ENCODE measurements around the gene CYB561D2. TPM values are rescaled to one million over a fixed set of nuclear protein-coding genes. Genes with fewer than 3 reads are reported as not detected.
A peak's percentile ranks its signal among the peaks of the same experiment; 100 is the strongest.

Gene CYB561D2
- polyA plus RNA-seq, 4 donors: 25.8 to 39.1 (median 30.9) TPM

DNA sequence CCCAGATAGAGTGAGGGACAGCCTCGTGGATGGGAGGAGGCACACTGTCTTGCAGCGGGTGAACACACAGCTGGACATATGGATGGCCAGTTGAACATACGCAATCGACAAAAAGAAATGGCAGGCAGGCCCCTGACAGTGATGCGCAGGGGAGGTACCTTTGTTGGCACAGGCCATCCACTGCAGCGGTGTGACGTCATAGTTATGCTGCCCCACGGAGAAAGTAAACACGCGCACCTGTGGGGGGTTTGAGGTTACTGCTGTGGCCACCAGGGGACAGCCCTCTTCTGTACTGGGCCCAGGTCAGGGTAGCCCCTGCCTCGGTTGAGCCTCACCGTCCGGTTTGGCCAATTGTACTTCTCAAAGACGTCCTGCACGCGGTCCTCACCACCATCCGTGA is 28.1 kb downstream of the CYB561D2 start:
- H3K9me3 ChIP-seq (ENCODE audit: control insufficient read depth in 2 of 2, insufficient read depth in 1 of 2, low read depth in 1 of 2, low read length in 1 of 2): no peaks in the 10 kb centered on the region
- H3K27ac ChIP-seq (ENCODE audit: low read depth in 1 of 3, low read length in 2 of 3): no peak overlapping the region
- H3K36me3 ChIP-seq (ENCODE audit: control insufficient read depth in 3 of 3, insufficient read depth in 2 of 3, low read depth in 1 of 3, low read length in 3 of 3): peaks cover 0 to 3% (median 0%) of the 10 kb centered on the region in 3 donors
- DNase-seq (no peak), FAIRE-seq (no peak)
- no peak overlapping the region for H3K4me3 ChIP-seq (ENCODE audit: low read depth in 1 of 3, low read length in 3 of 3)
- 89 to 93% (median 90%) methylated on average over 17 of the region's 17 CpGs for WGBS, 3 donors
- no peaks in the 10 kb centered on the region for H3K4me1 ChIP-seq (ENCODE audit: control insufficient read depth in 3 of 3, insufficient read depth in 2 of 3, low read depth in 1 of 3, low read length in 2 of 3)
- peaks cover 0 to 3% (median 0%) of the 10 kb centered on the region in 3 donors for H3K27me3 ChIP-seq (ENCODE audit: control insufficient read depth in 3 of 3, insufficient read depth in 3 of 3, low read length in 3 of 3)

DNA sequence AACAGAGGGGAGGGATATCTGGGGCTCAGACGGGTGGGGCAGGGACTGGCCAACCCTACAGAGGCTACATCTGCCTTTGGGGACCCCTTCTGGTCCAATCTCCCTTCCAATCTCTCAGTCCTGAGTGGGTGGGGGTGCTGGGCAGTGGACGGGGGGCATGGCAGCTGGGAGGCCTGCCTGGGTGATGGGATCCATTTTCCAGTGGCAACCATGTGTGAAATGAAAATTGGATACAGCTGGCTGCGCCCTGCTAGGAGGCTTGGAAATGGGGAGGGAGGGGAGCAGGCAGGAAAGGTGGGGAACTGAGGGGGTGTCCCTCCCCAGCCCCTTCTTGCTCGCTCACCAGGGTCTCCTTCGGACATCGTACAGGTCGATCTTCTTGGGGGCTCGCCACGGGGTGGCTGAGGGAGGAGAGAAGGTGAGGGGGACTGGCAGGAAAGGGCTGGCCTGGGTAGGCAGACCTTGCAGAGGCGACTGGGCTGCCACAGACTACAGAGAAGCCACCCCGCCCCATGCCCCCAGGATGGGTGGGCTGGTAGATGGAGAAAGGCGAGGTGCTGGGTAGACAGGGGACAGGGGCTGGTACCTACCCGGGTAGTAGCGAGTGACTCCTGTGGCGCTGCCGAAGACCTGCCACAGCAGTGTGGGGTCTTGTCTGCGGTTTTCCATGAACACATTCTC is 29.9 kb downstream of the CYB561D2 start:
- Histone ChIP-seq H3K4me3 (ENCODE audit: low read depth in 1 of 3, low read length in 3 of 3) (no peak overlapping the region), H3K4me1 (ENCODE audit: control insufficient read depth in 3 of 3, insufficient read depth in 2 of 3, low read depth in 1 of 3, low read length in 2 of 3) (no peaks in the 10 kb centered on the region), H3K9me3 (ENCODE audit: control insufficient read depth in 2 of 2, insufficient read depth in 1 of 2, low read depth in 1 of 2, low read length in 1 of 2) (no peaks in the 10 kb centered on the region), H3K36me3 (ENCODE audit: control insufficient read depth in 3 of 3, insufficient read depth in 2 of 3, low read depth in 1 of 3, low read length in 3 of 3) (peaks cover 0 to 3% (median 0%) of the 10 kb centered on the region in 3 donors), H3K27ac (ENCODE audit: low read depth in 1 of 3, low read length in 2 of 3) (no peak overlapping the region), H3K27me3 (ENCODE audit: control insufficient read depth in 3 of 3, insufficient read depth in 3 of 3, low read length in 3 of 3) (no peaks in the 10 kb centered on the region)
- WGBS, 3 donors: 86 to 90% (median 88%) methylated on average over 12 to 17 of the region's 17 CpGs
- DNase-seq (no peak), FAIRE-seq (no peak)

DNA sequence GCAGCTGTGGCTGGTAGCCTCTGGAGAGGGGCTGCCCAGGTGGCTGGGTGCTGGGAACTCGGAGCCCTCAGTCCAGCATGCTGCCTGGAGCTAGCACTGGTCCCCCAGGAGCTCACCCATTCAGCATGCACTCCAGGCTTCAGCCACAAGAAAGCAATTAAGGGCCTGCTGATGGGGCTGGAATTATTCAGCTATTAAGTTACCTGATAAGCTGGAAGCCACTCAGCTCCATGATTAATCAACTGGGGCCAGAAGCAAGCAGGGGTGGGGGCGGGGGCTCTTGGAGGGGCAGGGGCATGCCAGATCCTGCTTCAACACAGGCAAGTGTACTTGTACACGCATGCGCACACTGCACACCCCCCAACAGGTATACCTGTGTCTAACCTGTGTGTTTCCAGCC is 30.7 kb downstream of the CYB561D2 start:
- FAIRE-seq (no peak), DNase-seq (no peak)
- H3K27me3 ChIP-seq (ENCODE audit: control insufficient read depth in 3 of 3, insufficient read depth in 3 of 3, low read length in 3 of 3): no peaks in the 10 kb centered on the region
- 72 to 80% (median 74%) methylated on average over 4 of the region's 4 CpGs for WGBS, 3 donors
- H3K27ac ChIP-seq (ENCODE audit: low read depth in 1 of 3, low read length in 2 of 3): no peak overlapping the region
- H3K4me1 ChIP-seq (ENCODE audit: control insufficient read depth in 3 of 3, insufficient read depth in 2 of 3, low read depth in 1 of 3, low read length in 2 of 3): no peaks in the 10 kb centered on the region
- H3K4me3 ChIP-seq (ENCODE audit: low read depth in 1 of 3, low read length in 3 of 3): no peak overlapping the region
- peaks cover 0 to 3% (median 0%) of the 10 kb centered on the region in 3 donors for H3K36me3 ChIP-seq (ENCODE audit: control insufficient read depth in 3 of 3, insufficient read depth in 2 of 3, low read depth in 1 of 3, low read length in 3 of 3)
- H3K9me3 ChIP-seq (ENCODE audit: control insufficient read depth in 2 of 2, insufficient read depth in 1 of 2, low read depth in 1 of 2, low read length in 1 of 2): no peaks in the 10 kb centered on the region

DNA sequence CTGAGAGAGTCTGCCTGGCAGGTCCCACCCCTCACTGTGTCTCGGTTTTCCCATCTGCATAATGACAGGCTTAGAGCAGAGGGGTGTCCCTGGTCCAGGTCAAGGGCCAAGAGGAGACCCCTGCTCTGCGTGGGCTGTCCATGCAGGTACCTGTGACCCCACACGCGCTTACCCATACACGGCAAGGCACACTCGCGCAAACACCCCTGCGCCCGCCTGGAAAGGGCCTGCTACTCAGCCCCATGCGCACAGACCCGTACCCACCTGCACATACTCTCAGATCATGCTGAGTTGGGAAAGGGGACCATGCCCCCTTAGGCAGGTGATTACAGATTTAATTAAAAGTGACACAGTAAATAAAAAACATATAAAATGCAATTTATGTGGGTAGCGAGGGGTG is 32.1 kb downstream of the CYB561D2 start:
- no peak for FAIRE-seq
- no peak overlapping the region for H3K4me3 ChIP-seq (ENCODE audit: low read depth in 1 of 3, low read length in 3 of 3)
- no peaks in the 10 kb centered on the region for H3K4me1 ChIP-seq (ENCODE audit: control insufficient read depth in 3 of 3, insufficient read depth in 2 of 3, low read depth in 1 of 3, low read length in 2 of 3)
- no peak for DNase-seq
- H3K27ac ChIP-seq (ENCODE audit: low read depth in 1 of 3, low read length in 2 of 3): no peak overlapping the region
- H3K36me3 ChIP-seq (ENCODE audit: control insufficient read depth in 3 of 3, insufficient read depth in 2 of 3, low read depth in 1 of 3, low read length in 3 of 3): no peaks in the 10 kb centered on the region
- 89 to 93% (median 90%) methylated on average over 12 of the region's 12 CpGs for WGBS, 3 donors
- H3K27me3 ChIP-seq (ENCODE audit: control insufficient read depth in 3 of 3, insufficient read depth in 3 of 3, low read length in 3 of 3): no peaks in the 10 kb centered on the region
- H3K9me3 ChIP-seq (ENCODE audit: control insufficient read depth in 2 of 2, insufficient read depth in 1 of 2, low read depth in 1 of 2, low read length in 1 of 2): no peaks in the 10 kb centered on the region

DNA sequence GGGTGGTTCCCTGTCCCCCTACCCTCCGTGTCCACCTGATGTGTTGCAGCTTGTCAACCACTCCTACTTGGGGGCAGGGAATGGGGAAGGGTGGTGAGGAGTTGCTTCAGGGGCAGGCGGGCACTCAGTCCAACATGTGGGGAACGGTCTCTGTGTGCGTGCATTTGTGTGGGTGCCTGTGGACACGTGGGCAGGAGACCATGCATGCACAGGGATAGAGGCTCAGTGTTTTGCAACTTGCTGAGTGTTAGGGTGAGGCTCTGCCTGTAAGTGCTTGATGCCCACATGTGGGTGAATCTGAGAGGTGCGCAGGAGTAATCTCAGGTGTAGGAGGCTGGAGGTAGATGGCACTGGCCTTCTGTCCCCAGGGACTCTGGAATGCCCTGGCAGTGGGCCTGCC is 33.1 kb downstream of the CYB561D2 start:
- H3K27me3 ChIP-seq (ENCODE audit: control insufficient read depth in 3 of 3, insufficient read depth in 3 of 3, low read length in 3 of 3): no peaks in the 10 kb centered on the region
- no peaks in the 10 kb centered on the region for H3K4me1 ChIP-seq (ENCODE audit: control insufficient read depth in 3 of 3, insufficient read depth in 2 of 3, low read depth in 1 of 3, low read length in 2 of 3)
- H3K27ac ChIP-seq (ENCODE audit: low read depth in 1 of 3, low read length in 2 of 3): no peak overlapping the region
- WGBS, 3 donors: 77 to 87% (median 79%) methylated on average over 6 of the region's 6 CpGs
- FAIRE-seq (no peak), DNase-seq (no peak)
- no peak overlapping the region for H3K4me3 ChIP-seq (ENCODE audit: low read depth in 1 of 3, low read length in 3 of 3)
- H3K9me3 ChIP-seq (ENCODE audit: control insufficient read depth in 2 of 2, insufficient read depth in 1 of 2, low read depth in 1 of 2, low read length in 1 of 2): no peaks in the 10 kb centered on the region
- H3K36me3 ChIP-seq (ENCODE audit: control insufficient read depth in 3 of 3, insufficient read depth in 2 of 3, low read depth in 1 of 3, low read length in 3 of 3): no peaks in the 10 kb centered on the region

DNA sequence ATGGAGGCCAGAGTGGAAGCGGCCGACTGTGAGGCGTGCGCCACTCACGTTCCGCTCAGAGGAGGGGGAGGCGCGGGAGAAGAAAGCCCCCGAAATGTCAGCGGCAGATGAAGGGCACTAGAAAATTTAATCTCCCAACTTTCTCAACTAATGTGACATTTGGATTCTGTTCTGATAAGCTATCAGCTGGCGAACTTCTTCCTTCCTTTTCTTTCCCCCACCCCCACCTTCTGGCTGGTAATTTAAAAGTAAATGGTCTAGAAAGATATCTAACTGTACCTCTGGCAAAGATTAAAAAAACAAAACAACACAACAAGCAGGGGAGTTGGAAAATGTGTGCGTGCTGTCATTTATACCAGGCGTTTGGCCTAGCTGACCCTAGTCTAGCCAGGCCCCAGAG is 35.1 kb downstream of the CYB561D2 start:
- Histone ChIP-seq H3K4me3 (ENCODE audit: low read depth in 1 of 3, low read length in 3 of 3) (no peak overlapping the region), H3K27ac (ENCODE audit: low read depth in 1 of 3, low read length in 2 of 3) (no peak overlapping the region), H3K27me3 (ENCODE audit: control insufficient read depth in 3 of 3, insufficient read depth in 3 of 3, low read length in 3 of 3) (no peaks in the 10 kb centered on the region), H3K9me3 (ENCODE audit: control insufficient read depth in 2 of 2, insufficient read depth in 1 of 2, low read depth in 1 of 2, low read length in 1 of 2) (no peaks in the 10 kb centered on the region), H3K4me1 (ENCODE audit: control insufficient read depth in 3 of 3, insufficient read depth in 2 of 3, low read depth in 1 of 3, low read length in 2 of 3) (peaks cover 1 to 12% (median 2%) of the 10 kb centered on the region in 3 donors), H3K36me3 (ENCODE audit: control insufficient read depth in 3 of 3, insufficient read depth in 2 of 3, low read depth in 1 of 3, low read length in 3 of 3) (peaks cover 0 to 2% (median 0%) of the 10 kb centered on the region in 3 donors)
- DNase-seq (no peak), FAIRE-seq (no peak)
- 69 to 72% (median 70%) methylated on average over 13 of the region's 13 CpGs for WGBS, 3 donors

DNA sequence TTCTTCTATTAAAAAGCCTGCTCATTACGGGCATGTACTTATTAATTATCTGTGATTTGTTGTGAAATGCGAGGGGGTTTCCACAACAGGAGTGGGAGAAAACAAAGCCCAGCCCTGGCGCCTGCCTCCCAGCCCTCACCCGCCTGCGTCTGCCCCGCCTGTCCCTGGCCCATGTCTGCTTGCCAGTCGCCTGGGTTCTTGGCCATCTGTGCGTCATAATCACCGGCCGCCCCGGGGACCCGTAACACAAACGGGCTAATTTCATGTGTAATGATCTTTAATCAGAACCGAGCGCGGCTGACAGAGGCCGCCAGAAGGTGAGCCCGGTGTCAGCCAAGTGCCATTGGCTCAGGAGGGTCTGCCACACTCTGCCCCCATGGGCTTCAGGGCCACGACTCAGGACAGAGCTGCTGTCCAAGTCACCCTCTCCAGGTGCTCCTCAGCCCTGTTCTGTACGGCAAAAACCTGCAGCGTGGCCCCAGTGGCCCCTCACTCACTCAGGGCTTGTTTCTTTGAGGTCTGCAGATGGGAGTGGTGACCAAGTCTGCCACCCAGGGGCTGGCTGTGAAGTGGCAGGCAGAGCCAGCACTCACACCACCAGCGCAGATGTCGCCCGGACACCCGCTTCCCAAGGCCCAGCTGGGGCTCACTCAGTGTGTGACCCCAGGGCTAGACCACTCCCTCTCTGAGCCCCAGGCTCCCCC is 37.5 kb downstream of the CYB561D2 start:
- H3K27me3 ChIP-seq (ENCODE audit: control insufficient read depth in 3 of 3, insufficient read depth in 3 of 3, low read length in 3 of 3): no peaks in the 10 kb centered on the region
- FAIRE-seq (no peak), DNase-seq (peak; percentile 33 to 42)
- peaks cover 0 to 4% (median 0%) of the 10 kb centered on the region in 3 donors for H3K36me3 ChIP-seq (ENCODE audit: control insufficient read depth in 3 of 3, insufficient read depth in 2 of 3, low read depth in 1 of 3, low read length in 3 of 3)
- no peak overlapping the region for H3K4me3 ChIP-seq (ENCODE audit: low read depth in 1 of 3, low read length in 3 of 3)
- peaks cover 5 to 23% (median 7%) of the 10 kb centered on the region in 3 donors for H3K4me1 ChIP-seq (ENCODE audit: control insufficient read depth in 3 of 3, insufficient read depth in 2 of 3, low read depth in 1 of 3, low read length in 2 of 3)
- no peak overlapping the region for H3K27ac ChIP-seq (ENCODE audit: low read depth in 1 of 3, low read length in 2 of 3)
- H3K9me3 ChIP-seq (ENCODE audit: control insufficient read depth in 2 of 2, insufficient read depth in 1 of 2, low read depth in 1 of 2, low read length in 1 of 2): no peaks in the 10 kb centered on the region
- 26 to 72% (median 44%) methylated on average over 25 of the region's 25 CpGs for WGBS, 3 donors

DNA sequence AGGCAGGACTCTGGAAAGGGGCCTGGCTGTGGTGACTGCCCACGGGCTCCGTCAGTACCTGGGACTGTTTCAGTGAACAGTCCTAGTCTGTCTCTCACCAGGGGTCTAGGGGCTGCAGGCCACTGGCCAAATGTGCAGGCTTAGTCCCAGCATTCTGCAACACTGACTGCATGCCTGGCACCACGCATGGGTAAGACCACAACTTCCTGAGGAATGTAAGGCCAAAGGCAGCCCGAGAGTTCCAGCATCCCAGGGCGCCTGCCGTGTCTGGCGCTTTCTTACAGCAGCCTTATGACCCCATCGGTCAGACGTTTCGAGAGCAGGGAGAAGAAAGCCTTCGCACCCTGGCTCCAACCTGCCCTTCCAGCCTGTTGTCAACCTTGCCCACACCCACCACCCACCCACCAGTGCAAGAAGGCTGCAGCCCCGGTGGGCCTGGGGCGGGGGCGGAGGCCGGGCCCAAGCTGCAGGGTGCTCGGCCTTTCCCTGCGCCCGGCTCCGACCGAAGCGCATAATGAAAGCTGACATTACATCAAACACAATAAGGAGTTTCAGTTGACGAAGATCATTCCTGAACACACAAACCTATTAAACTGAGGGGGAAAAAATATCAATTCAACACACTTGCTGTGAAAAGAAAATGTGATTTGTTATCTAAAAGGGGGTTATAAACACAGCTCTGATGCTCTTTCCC is 38.2 kb downstream of the CYB561D2 start:
- peaks cover 0 to 4% (median 0%) of the 10 kb centered on the region in 3 donors for H3K36me3 ChIP-seq (ENCODE audit: control insufficient read depth in 3 of 3, insufficient read depth in 2 of 3, low read depth in 1 of 3, low read length in 3 of 3)
- FAIRE-seq (no peak), DNase-seq (no peak)
- H3K4me3 ChIP-seq (ENCODE audit: low read depth in 1 of 3, low read length in 3 of 3): no peak overlapping the region
- WGBS, 3 donors: 75 to 83% (median 79%) methylated on average over 22 of the region's 22 CpGs
- H3K27me3 ChIP-seq (ENCODE audit: control insufficient read depth in 3 of 3, insufficient read depth in 3 of 3, low read length in 3 of 3): no peaks in the 10 kb centered on the region
- no peak overlapping the region for H3K27ac ChIP-seq (ENCODE audit: low read depth in 1 of 3, low read length in 2 of 3)
- H3K4me1 ChIP-seq (ENCODE audit: control insufficient read depth in 3 of 3, insufficient read depth in 2 of 3, low read depth in 1 of 3, low read length in 2 of 3): peaks cover 5 to 23% (median 7%) of the 10 kb centered on the region in 3 donors
- no peaks in the 10 kb centered on the region for H3K9me3 ChIP-seq (ENCODE audit: control insufficient read depth in 2 of 2, insufficient read depth in 1 of 2, low read depth in 1 of 2, low read length in 1 of 2)

Data from small intestine (tissue), 7 donors.